ENCODE data around the gene OTOGL. TPM values are rescaled to one million over a fixed set of nuclear protein-coding genes. Genes with fewer than 3 reads are reported as not detected.

OTOGL gene
- polyA plus RNA-seq, 2 of the 4 experiments (the other 2 are of a cell fraction): 0.04 TPM; not detected in 1

DNA sequence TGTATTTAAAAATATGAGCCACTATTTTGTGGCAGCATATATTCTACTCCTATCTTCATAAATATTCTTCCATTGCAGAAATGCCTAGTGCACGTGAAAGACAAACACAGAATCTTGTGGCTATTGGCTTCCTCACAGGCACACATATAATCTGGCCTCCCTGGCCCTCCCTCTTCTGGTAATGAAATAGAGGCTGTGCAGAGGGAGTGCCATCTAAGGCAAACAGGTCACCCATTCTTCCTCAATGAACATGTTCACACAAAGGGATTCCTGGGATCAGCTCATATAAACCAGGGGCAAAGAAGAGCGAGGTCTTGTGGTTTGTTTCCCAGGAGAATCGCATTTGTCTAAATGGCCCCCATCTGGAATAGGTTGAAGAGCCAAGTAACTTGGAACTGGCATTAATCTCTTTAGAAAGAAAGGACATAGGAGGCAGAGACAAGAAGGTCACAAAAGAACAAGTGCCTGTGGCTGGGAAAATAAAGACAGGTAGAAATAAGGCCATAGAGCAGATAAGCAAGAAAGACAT lies 173.1 kb downstream of the OTOGL start:
- FAIRE-seq (no peak), DNase-seq (ENCODE audit: low read depth in 1 of 2, low spot score in 1 of 2) (no peak), ATAC-seq (no peak)
- ChIA-PET CTCF (interaction anchor here (1.0 to 4.8 kb wide), 2 partner anchors 77 to 174 kb away, joined by 3 to 44 read pairs; no protein-coding TSS in a partner anchor), POLR2A (no interaction called here)
- TF ChIP-seq POLR2A (IDR thresholded peaks at IDR 0.05; ENCODE audit: low read length): no peak
- TF ChIP-seq, protein P1, sequence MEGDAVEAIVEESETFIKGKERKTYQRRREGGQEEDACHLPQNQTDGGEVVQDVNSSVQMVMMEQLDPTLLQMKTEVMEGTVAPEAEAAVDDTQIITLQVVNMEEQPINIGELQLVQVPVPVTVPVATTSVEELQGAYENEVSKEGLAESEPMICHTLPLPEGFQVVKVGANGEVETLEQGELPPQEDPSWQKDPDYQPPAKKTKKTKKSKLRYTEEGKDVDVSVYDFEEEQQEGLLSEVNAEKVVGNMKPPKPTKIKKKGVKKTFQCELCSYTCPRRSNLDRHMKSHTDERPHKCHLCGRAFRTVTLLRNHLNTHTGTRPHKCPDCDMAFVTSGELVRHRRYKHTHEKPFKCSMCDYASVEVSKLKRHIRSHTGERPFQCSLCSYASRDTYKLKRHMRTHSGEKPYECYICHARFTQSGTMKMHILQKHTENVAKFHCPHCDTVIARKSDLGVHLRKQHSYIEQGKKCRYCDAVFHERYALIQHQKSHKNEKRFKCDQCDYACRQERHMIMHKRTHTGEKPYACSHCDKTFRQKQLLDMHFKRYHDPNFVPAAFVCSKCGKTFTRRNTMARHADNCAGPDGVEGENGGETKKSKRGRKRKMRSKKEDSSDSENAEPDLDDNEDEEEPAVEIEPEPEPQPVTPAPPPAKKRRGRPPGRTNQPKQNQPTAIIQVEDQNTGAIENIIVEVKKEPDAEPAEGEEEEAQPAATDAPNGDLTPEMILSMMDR (IDR thresholded peaks at IDR 0.05): no peak
- TF ChIP-seq CHD4 (IDR thresholded peaks at IDR 0.05; ENCODE audit: borderline replicate concordance): no peak
- TF ChIP-seq, protein P2, sequence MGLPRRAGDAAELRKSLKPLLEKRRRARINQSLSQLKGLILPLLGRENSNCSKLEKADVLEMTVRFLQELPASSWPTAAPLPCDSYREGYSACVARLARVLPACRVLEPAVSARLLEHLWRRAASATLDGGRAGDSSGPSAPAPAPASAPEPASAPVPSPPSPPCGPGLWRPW (IDR thresholded peaks at IDR 0.05): no peak
- no peak for TF ChIP-seq EHF (CRISPR knock-in tag; IDR thresholded peaks at IDR 0.05)
- TF ChIP-seq ZNF302 (CRISPR knock-in tag; IDR thresholded peaks at IDR 0.05): no peak
- TF ChIP-seq SREBF2 (IDR thresholded peaks at IDR 0.05): no peak
- TF ChIP-seq, protein P3, sequence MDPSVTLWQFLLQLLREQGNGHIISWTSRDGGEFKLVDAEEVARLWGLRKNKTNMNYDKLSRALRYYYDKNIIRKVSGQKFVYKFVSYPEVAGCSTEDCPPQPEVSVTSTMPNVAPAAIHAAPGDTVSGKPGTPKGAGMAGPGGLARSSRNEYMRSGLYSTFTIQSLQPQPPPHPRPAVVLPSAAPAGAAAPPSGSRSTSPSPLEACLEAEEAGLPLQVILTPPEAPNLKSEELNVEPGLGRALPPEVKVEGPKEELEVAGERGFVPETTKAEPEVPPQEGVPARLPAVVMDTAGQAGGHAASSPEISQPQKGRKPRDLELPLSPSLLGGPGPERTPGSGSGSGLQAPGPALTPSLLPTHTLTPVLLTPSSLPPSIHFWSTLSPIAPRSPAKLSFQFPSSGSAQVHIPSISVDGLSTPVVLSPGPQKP (IDR thresholded peaks at IDR 0.05; ENCODE audit: low read depth, low read length): no peak
- Histone ChIP-seq H3K9me3 (no peaks in the 10 kb centered on the region), H3K4me2 (no peak overlapping the region), H3K4me1 (peaks cover 15% of the 10 kb centered on the region), H3K4me3 (no peak overlapping the region), H3K27ac (no peak overlapping the region)
- WGBS (ENCODE audit: missing lambda C conversion rate): 61% methylated on average over 3 of the region's 3 CpGs

DNA sequence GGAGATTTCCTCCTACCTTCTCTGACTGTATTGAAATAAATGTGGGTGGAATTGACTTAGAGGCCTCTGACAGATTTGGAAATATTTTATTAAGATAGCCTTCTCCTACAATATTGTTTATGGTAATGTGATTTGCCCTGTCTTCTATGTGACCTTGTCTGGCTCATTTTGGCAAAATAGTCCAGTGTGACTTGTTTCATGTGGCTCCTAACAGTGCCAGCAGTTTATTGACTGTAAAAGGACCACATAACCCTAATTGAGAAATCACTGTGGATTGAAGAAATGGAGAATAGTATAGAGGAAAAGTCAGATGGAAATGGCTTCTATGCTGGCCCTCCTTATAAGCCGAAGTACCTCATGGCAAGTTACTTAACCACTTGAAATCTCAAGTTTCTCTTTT lies 173.8 kb downstream of the OTOGL start:
- H3K4me1 ChIP-seq: peaks cover 15% of the 10 kb centered on the region
- CTCF ChIA-PET: interaction anchor here (1.0 kb wide), 1 partner anchor 174 kb away, joined by 3 read pairs; no protein-coding TSS in a partner anchor
- POLR2A ChIA-PET: no interaction called here
- ATAC-seq (no peak), FAIRE-seq (no peak), DNase-seq (ENCODE audit: low read depth in 1 of 2, low spot score in 1 of 2) (no peak)
- TF ChIP-seq CEBPB (IDR thresholded peaks at IDR 0.05) (no peak), NPAS2 (CRISPR knock-in tag; IDR thresholded peaks at IDR 0.05; ENCODE audit: borderline replicate concordance) (no peak), HDAC2 (IDR thresholded peaks at IDR 0.05) (no peak), EHMT2 (IDR thresholded peaks at IDR 0.05; ENCODE audit: low read depth) (no peak), PHF8 (IDR thresholded peaks at IDR 0.05; ENCODE audit: borderline replicate concordance, low read depth) (no peak), CBX2 (IDR thresholded peaks at IDR 0.05; ENCODE audit: borderline replicate concordance, low read depth) (no peak), KDM1A (IDR thresholded peaks at IDR 0.05; ENCODE audit: low read depth) (no peak), EHF (CRISPR knock-in tag; IDR thresholded peaks at IDR 0.05) (no peak), JUN (IDR thresholded peaks at IDR 0.05) (no peak), ZFP36 (IDR thresholded peaks at IDR 0.05; ENCODE audit: borderline replicate concordance, partially characterized antibody) (no peak), HOXA7 (CRISPR knock-in tag; IDR thresholded peaks at IDR 0.05) (no peak), TFCP2L1 (CRISPR knock-in tag; IDR thresholded peaks at IDR 0.05) (no peak), CHD2 (IDR thresholded peaks at IDR 0.05; ENCODE audit: low read length, partially characterized antibody) (no peak), GATA3 (IDR thresholded peaks at IDR 0.05; ENCODE audit: borderline replicate concordance) (no peak), MYC (IDR thresholded peaks at IDR 0.05; ENCODE audit: borderline replicate concordance, low read length) (no peak)
- TF ChIP-seq, protein P2 (IDR thresholded peaks at IDR 0.05): no peak
- TF ChIP-seq, protein P4, sequence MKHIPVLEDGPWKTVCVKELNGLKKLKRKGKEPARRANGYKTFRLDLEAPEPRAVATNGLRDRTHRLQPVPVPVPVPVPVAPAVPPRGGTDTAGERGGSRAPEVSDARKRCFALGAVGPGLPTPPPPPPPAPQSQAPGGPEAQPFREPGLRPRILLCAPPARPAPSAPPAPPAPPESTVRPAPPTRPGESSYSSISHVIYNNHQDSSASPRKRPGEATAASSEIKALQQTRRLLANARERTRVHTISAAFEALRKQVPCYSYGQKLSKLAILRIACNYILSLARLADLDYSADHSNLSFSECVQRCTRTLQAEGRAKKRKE (CRISPR knock-in tag; IDR thresholded peaks at IDR 0.05; ENCODE audit: low read depth): no peak
- TF ChIP-seq, protein P5, sequence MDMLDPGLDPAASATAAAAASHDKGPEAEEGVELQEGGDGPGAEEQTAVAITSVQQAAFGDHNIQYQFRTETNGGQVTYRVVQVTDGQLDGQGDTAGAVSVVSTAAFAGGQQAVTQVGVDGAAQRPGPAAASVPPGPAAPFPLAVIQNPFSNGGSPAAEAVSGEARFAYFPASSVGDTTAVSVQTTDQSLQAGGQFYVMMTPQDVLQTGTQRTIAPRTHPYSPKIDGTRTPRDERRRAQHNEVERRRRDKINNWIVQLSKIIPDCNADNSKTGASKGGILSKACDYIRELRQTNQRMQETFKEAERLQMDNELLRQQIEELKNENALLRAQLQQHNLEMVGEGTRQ (IDR thresholded peaks at IDR 0.05): no peak
- no peaks in the 10 kb centered on the region for H3K9me3 ChIP-seq
- H3K27ac ChIP-seq: no peak overlapping the region
- H3K4me2 ChIP-seq: no peak overlapping the region
- 69% methylated on average over 1 of the region's 1 CpG for WGBS (ENCODE audit: missing lambda C conversion rate)
- no peak overlapping the region for H3K4me3 ChIP-seq
